Stimulated activated naive B cell treated with anti-CD40 and anti-IgM and Interleukin-4, amounts not matched to agents 10 μg/mL and 1 μg/mL and 100 μg/mL, for 72 hours (primary cell): ENCODE results near the gene GFER.
"Not testable (repeated sequence)": the region's sequence is repeated elsewhere in the genome, so short reads cannot be mapped to it uniquely, and the experiment has no call there.

Experiments used
- ATAC-seq, 2 donors: fragments of 150-1000 bp; cut with Tn5 transposase; replicated peaks; 2 replicates each; pipeline ENCODE4 v1.10.0; 2021; ENCODE audit warnings: moderate library complexity in 1 of 2
- DNase-seq: peaks from one replicate; pipeline ENCODE4 v3.0.0; 2021
- H3K27ac Mint-ChIP-seq: one replicate; pipeline ENCODE4 v1.8.0; 2022; ENCODE audit warnings: mild to moderate bottlenecking, mixed read lengths
- H3K27me3 Mint-ChIP-seq, 2 donors: one replicate each; pipeline ENCODE4 v1.8.0; 2022; ENCODE audit warnings: mixed read lengths in 2 of 2
- H3K36me3 Mint-ChIP-seq, 2 donors: one replicate each; pipeline ENCODE4 v1.8.0; 2022; ENCODE audit warnings: mixed read lengths in 2 of 2, mild to moderate bottlenecking in 1 of 2
- H3K4me1 Mint-ChIP-seq, 2 donors: one replicate each; pipeline ENCODE4 v1.8.0; 2022; ENCODE audit warnings: mixed read lengths in 2 of 2, mild to moderate bottlenecking in 1 of 2
- H3K4me3 Mint-ChIP-seq, 2 donors: one replicate each; pipeline ENCODE4 v1.8.0; 2022; ENCODE audit warnings: mild to moderate bottlenecking in 2 of 2, mixed read lengths in 2 of 2, moderate library complexity in 1 of 2
- H3K9me3 Mint-ChIP-seq, 2 donors: one replicate each; pipeline ENCODE4 v1.8.0; 2022; ENCODE audit warnings: mixed read lengths in 2 of 2, mild to moderate bottlenecking in 1 of 2

GFER gene

DNA sequence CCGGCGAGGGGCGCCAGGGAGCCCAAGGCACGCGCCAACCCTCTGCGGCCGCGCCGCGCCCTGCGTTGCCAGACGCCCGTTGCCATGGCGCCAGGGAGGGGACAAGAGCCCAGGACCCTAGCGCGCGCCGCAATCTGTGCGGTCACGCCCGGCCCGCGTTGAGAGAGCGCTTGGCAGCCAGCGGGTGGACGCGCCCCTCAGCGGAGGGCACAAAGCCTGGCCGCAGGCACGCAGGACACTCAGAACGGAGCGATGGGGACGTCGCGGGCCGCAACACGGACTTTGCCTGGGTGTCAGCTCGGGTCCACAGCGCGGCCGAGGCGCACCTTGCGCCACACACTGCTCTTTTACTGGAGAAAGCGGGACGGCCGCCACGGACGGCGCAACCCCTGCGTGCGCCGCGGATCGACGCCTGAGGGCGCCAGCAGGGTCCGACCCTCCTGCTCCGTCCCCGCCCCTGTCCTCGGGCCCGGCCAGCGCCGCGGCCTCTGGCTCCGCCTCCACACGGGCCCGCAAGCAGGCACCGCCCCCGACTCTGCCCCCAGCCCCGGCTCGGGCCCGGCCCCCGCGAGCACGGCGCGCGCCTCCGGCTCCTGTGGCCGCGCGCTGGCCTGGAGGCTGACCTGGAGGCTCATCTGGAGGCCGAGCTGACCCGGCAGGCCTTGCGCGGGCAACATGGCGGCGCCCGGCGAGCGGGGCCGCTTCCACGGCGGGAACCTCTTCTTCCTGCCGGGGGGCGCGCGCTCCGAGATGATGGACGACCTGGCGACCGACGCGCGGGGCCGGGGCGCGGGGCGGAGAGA, at the start of gene GFER:
Gene GFER (plus strand): TSS at position 650 of the 803 bp plus-strand sequence. CDS start 26 bp downstream, at position 676.
- peak; percentile 88 for DNase-seq
- Mint-ChIP-seq H3K36me3 (peaks cover 16 to 29% of the 10 kb centered on the region in 2 donors), H3K9me3 (no peaks in the 10 kb centered on the region), H3K27me3 (peaks cover 23 to 31% of the 10 kb centered on the region in 2 donors), H3K27ac (peak within 1 kb of the TSS; percentile 88), H3K4me3 (peak within 1 kb of the TSS; percentile 85 to 87), H3K4me1 (peaks cover 46 to 66% of the 10 kb centered on the region in 2 donors)
- peak; percentile 82 to 91 for ATAC-seq

- Mint-ChIP-seq H3K4me1 (peaks cover 6 to 17% of the 10 kb centered on the region in 2 donors), H3K4me3 (no peak overlapping the region), H3K27me3 (no peaks in the 10 kb centered on the region), H3K9me3 (no peaks in the 10 kb centered on the region), H3K36me3 (peaks cover 25 to 29% of the 10 kb centered on the region in 2 donors), H3K27ac (peak overlapping the region; percentile 34)
- ATAC-seq, result no peak
- DNase-seq, result no peak
Measured at GRCh38 chr16:1936945-1937479, 47.0 kb upstream of the GFER start.

GRCh38 chr16:1938316-1938715, 45.7 kb upstream of the GFER start:
- Mint-ChIP-seq H3K36me3 (peaks cover 25 to 29% of the 10 kb centered on the region in 2 donors), H3K9me3 (no peaks in the 10 kb centered on the region), H3K27ac (peak overlapping the region; percentile 25), H3K4me1 (peaks cover 12 to 28% of the 10 kb centered on the region in 2 donors), H3K4me3 (no peak overlapping the region), H3K27me3 (no peaks in the 10 kb centered on the region)
- DNase-seq (no peak), ATAC-seq (no peak)

- no peaks in the 10 kb centered on the region for H3K27me3 Mint-ChIP-seq
- DNase-seq (no peak), ATAC-seq (no peak)
- peaks cover 12 to 28% of the 10 kb centered on the region in 2 donors for H3K4me1 Mint-ChIP-seq
- H3K27ac Mint-ChIP-seq, result no peak overlapping the region
- no peak overlapping the region for H3K4me3 Mint-ChIP-seq
- no peaks in the 10 kb centered on the region for H3K9me3 Mint-ChIP-seq
- peaks cover 25 to 29% of the 10 kb centered on the region in 2 donors for H3K36me3 Mint-ChIP-seq
Measured at GRCh38 chr16:1938910-1939309, 45.1 kb upstream of the GFER start.

DNA sequence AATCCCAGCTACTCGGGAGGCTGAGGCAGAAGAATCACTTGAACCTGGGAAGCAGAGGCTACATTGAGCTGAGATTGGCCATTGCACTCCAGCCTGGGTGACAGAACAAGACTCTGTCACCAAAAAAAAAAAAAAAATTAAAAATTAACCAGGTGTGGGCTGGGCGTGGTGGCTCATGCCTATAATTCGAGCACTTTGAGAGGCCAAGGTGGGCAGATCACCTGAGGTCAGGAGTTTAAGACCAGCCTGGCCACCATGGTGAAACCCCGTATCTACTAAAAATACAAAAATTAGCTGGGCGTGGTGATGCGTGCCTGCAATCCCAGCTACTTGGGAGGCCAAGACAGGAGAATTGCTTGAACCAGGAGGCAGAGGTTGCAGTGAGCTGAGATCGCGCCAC, 44.2 kb upstream of the GFER start:
- not testable (repeated sequence) for ATAC-seq, H3K9me3 Mint-ChIP-seq, DNase-seq, H3K4me3 Mint-ChIP-seq, H3K27ac Mint-ChIP-seq, H3K27me3 Mint-ChIP-seq
- H3K36me3 Mint-ChIP-seq, result peaks cover 25 to 29% of the 10 kb centered on the region in 2 donors
- H3K4me1 Mint-ChIP-seq, result peaks cover 12 to 28% of the 10 kb centered on the region in 2 donors

DNA sequence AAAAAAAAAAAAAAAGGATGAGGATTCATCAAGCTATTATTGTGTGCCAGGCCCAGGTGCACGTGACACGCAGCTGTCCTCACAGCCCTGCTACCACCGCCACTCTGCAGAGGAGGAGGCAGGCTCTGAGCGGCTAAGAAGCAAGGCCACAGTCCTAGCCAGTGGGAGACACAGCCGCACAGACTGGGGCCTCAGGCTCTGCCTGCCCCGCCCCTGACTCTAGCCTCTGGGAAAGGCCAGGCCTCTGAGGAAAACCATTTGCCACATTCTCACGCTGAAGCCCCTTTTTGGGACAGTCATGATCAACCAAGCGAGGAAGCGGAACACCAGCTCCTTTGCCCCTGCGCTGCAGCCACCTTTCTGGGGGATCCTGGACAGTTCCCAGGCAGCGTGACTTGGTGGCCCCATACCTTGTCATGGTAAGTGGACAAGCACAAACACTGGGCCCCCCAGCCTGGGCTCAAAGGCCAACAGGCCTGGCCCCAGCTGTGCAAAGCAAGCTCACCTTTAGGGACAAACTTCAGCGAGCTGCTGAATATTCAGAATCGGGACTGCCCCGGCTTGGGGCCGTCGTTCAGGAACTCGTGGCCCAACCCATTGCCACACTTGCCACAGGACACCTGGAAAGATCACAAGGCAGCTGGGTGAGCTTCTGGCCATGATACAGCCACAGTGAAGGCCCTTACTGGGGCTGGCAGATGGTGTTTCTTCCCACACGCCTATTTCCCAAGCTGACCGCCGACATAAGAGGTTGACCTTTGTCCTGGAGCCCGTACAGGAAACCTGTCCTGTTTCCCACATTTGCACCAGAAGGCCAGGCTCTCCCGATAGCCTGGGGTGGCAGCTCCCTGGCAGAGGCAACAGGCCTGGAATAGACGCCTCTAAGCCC, 43.5 kb upstream of the GFER start:
- H3K27ac Mint-ChIP-seq, result no peak overlapping the region
- no peaks in the 10 kb centered on the region for H3K9me3 Mint-ChIP-seq
- no peak overlapping the region for H3K4me3 Mint-ChIP-seq
- DNase-seq (no peak), ATAC-seq (no peak)
- peaks cover 12 to 28% of the 10 kb centered on the region in 2 donors for H3K4me1 Mint-ChIP-seq
- peaks cover 25 to 29% of the 10 kb centered on the region in 2 donors for H3K36me3 Mint-ChIP-seq
- H3K27me3 Mint-ChIP-seq, result no peaks in the 10 kb centered on the region

- DNase-seq (no peak), ATAC-seq (no peak)
- H3K4me3 Mint-ChIP-seq, result peak overlapping the region; percentile 93 to 98
- H3K9me3 Mint-ChIP-seq, result no peaks in the 10 kb centered on the region
- peak overlapping the region; percentile 37 for H3K27ac Mint-ChIP-seq
- H3K27me3 Mint-ChIP-seq, result no peaks in the 10 kb centered on the region
- peaks cover 12 to 28% of the 10 kb centered on the region in 2 donors for H3K4me1 Mint-ChIP-seq
- H3K36me3 Mint-ChIP-seq, result peaks cover 25 to 29% of the 10 kb centered on the region in 2 donors
Measured at GRCh38 chr16:1941162-1942046, 42.6 kb upstream of the GFER start.

- Mint-ChIP-seq H3K27me3 (no peaks in the 10 kb centered on the region), H3K36me3 (peaks cover 20 to 23% of the 10 kb centered on the region in 2 donors), H3K9me3 (no peaks in the 10 kb centered on the region), H3K4me3 (peak overlapping the region; percentile 93 to 98), H3K27ac (peak overlapping the region; percentile 37), H3K4me1 (peaks cover 12 to 28% of the 10 kb centered on the region in 2 donors)
- peak; percentile 32 for DNase-seq
- peak; percentile 33 to 50 for ATAC-seq
Measured at GRCh38 chr16:1942047-1942809, 41.8 kb upstream of the GFER start.

GRCh38 chr16:1942810-1943726, 40.9 kb upstream of the GFER start, which contains the start of gene MSRB1:
Gene MSRB1 (minus strand): TSS chr16:1943199. CDS start chr16:1943156, 43 bp downstream.
- ATAC-seq, result peak; percentile 91 to 95
- peak; percentile 98 for DNase-seq
- Mint-ChIP-seq H3K27me3 (no peaks in the 10 kb centered on the region), H3K9me3 (no peaks in the 10 kb centered on the region), H3K4me3 (peak within 1 kb of the TSS; percentile 93 to 98), H3K36me3 (peaks cover 17 to 20% of the 10 kb centered on the region in 2 donors), H3K27ac (peak within 1 kb of the TSS; percentile 95), H3K4me1 (peaks cover 14 to 28% of the 10 kb centered on the region in 2 donors)

- ATAC-seq, result no peak
- H3K27me3 Mint-ChIP-seq, result no peaks in the 10 kb centered on the region
- no peaks in the 10 kb centered on the region for H3K9me3 Mint-ChIP-seq
- no peak for DNase-seq
- H3K4me3 Mint-ChIP-seq, result peak overlapping the region; percentile 50 to 51
- H3K36me3 Mint-ChIP-seq, result peaks cover 4 to 7% of the 10 kb centered on the region in 2 donors
- H3K4me1 Mint-ChIP-seq, result peaks cover 14 to 24% of the 10 kb centered on the region in 2 donors
- H3K27ac Mint-ChIP-seq, result peak overlapping the region; percentile 25
Measured at GRCh38 chr16:1944612-1945199, 39.3 kb upstream of the GFER start.

GRCh38 chr16:1945559-1946391, 38.2 kb upstream of the GFER start:
- no peak overlapping the region for H3K27ac Mint-ChIP-seq
- no peak overlapping the region for H3K4me3 Mint-ChIP-seq
- no peaks in the 10 kb centered on the region for H3K36me3 Mint-ChIP-seq
- H3K27me3 Mint-ChIP-seq, result no peaks in the 10 kb centered on the region
- H3K4me1 Mint-ChIP-seq, result peaks cover 14 to 23% of the 10 kb centered on the region in 2 donors
- H3K9me3 Mint-ChIP-seq, result no peaks in the 10 kb centered on the region
- ATAC-seq (no peak), DNase-seq (no peak)
